ENCODE results near the gene GALNT11.
A peak's percentile ranks its signal among the peaks of the same experiment; 100 is the strongest.

The GALNT11 gene

GRCh38 chr7:152076324-152076821, 50.9 kb downstream of the GALNT11 start:
- H3K36me3 ChIP-seq (ENCODE audit: control insufficient read depth, low read length): no peaks in the 10 kb centered on the region
- no peak overlapping the region for H3K4me2 ChIP-seq (ENCODE audit: low read length)
- no peaks in the 10 kb centered on the region for H3K9me3 ChIP-seq (ENCODE audit: control insufficient read depth, insufficient read depth, low read length)
- TF ChIP-seq CTCF (IDR thresholded peaks at IDR 0.05; ENCODE audit: low read depth, low read length, poor library complexity, severe bottlenecking) (peak; percentile 78), EZH2phosphoT487 (IDR thresholded peaks at IDR 0.05; ENCODE audit: borderline replicate concordance, low read length) (no peak)
- no peak overlapping the region for H3K4me3 ChIP-seq (ENCODE audit: low read length)
- H3K9me2 ChIP-seq (replicated peaks; ENCODE audit: control insufficient read depth, low read length): no peaks in the 10 kb centered on the region
- H3K27me3 ChIP-seq (ENCODE audit: control insufficient read depth, low read length): peaks cover 4% of the 10 kb centered on the region; the same call in 1 of the 2 replicates
- H3K79me2 ChIP-seq (ENCODE audit: control insufficient read depth, low read length): no peaks in the 10 kb centered on the region
- no peak overlapping the region for H3K27ac ChIP-seq (ENCODE audit: low read depth, low read length)
- no peaks in the 10 kb centered on the region for H3F3A ChIP-seq (ENCODE audit: control insufficient read depth, insufficient read depth)
- H4K20me1 ChIP-seq (ENCODE audit: control insufficient read depth, insufficient read depth, low read depth, low read length): no peaks in the 10 kb centered on the region
- peaks cover 5% of the 10 kb centered on the region; the same call in 1 of the 2 replicates for H3K4me1 ChIP-seq (ENCODE audit: control insufficient read depth, low read length)

GRCh38 chr7:152076940-152077933, 51.8 kb downstream of the GALNT11 start:
- TF ChIP-seq CTCF (IDR thresholded peaks at IDR 0.05; ENCODE audit: low read depth, low read length, poor library complexity, severe bottlenecking): no peak
- no peak for TF ChIP-seq EZH2phosphoT487 (IDR thresholded peaks at IDR 0.05; ENCODE audit: borderline replicate concordance, low read length)
- Histone ChIP-seq H3K79me2 (ENCODE audit: control insufficient read depth, low read length) (no peaks in the 10 kb centered on the region), H3K4me3 (ENCODE audit: low read length) (no peak overlapping the region), H3K36me3 (ENCODE audit: control insufficient read depth, low read length) (no peaks in the 10 kb centered on the region), H3K9me2 (replicated peaks; ENCODE audit: control insufficient read depth, low read length) (no peaks in the 10 kb centered on the region), H3K27ac (ENCODE audit: low read depth, low read length) (no peak overlapping the region), H3K4me1 (ENCODE audit: control insufficient read depth, low read length) (peaks cover 5% of the 10 kb centered on the region; the same call in 1 of the 2 replicates), H3K9me3 (ENCODE audit: control insufficient read depth, insufficient read depth, low read length) (no peaks in the 10 kb centered on the region), H3K27me3 (ENCODE audit: control insufficient read depth, low read length) (peaks cover 4% of the 10 kb centered on the region; the same call in 1 of the 2 replicates), H3F3A (ENCODE audit: control insufficient read depth, insufficient read depth) (no peaks in the 10 kb centered on the region), H3K4me2 (ENCODE audit: low read length) (no peak overlapping the region), H4K20me1 (ENCODE audit: control insufficient read depth, insufficient read depth, low read depth, low read length) (no peaks in the 10 kb centered on the region)

GRCh38 chr7:152078025-152078424, 52.6 kb downstream of the GALNT11 start:
- H3K4me3 ChIP-seq (ENCODE audit: low read length): no peak overlapping the region
- TF ChIP-seq CTCF (IDR thresholded peaks at IDR 0.05; ENCODE audit: low read depth, low read length, poor library complexity, severe bottlenecking) (no peak), EZH2phosphoT487 (IDR thresholded peaks at IDR 0.05; ENCODE audit: borderline replicate concordance, low read length) (no peak)
- no peaks in the 10 kb centered on the region for H3K36me3 ChIP-seq (ENCODE audit: control insufficient read depth, low read length)
- H3K9me2 ChIP-seq (replicated peaks; ENCODE audit: control insufficient read depth, low read length): no peaks in the 10 kb centered on the region
- H3K27me3 ChIP-seq (ENCODE audit: control insufficient read depth, low read length): peaks cover 10% of the 10 kb centered on the region
- H3F3A ChIP-seq (ENCODE audit: control insufficient read depth, insufficient read depth): no peaks in the 10 kb centered on the region
- H3K4me2 ChIP-seq (ENCODE audit: low read length): no peak overlapping the region
- H3K27ac ChIP-seq (ENCODE audit: low read depth, low read length): no peak overlapping the region
- no peaks in the 10 kb centered on the region for H3K9me3 ChIP-seq (ENCODE audit: control insufficient read depth, insufficient read depth, low read length)
- no peaks in the 10 kb centered on the region for H3K79me2 ChIP-seq (ENCODE audit: control insufficient read depth, low read length)
- no peaks in the 10 kb centered on the region for H4K20me1 ChIP-seq (ENCODE audit: control insufficient read depth, insufficient read depth, low read depth, low read length)
- H3K4me1 ChIP-seq (ENCODE audit: control insufficient read depth, low read length): peaks cover 5% of the 10 kb centered on the region; the same call in 1 of the 2 replicates

All from DOHH2 (cell line).